K562 (cell line): ENCODE data around the gene NRCAM. TPM values are rescaled to one million over a fixed set of nuclear protein-coding genes. Genes with fewer than 3 reads are reported as not detected.

ENCODE experiments used
- ATAC-seq: fragments of 200-7000 bp; cut with Tn5 transposase; 3 replicates; pipeline ENCODE4 v1.9.1; 2020; ENCODE audit warnings: moderate library complexity
- BruUV-seq: library from RNA; stranded (reverse); fragments of 400-500 nt; replicated peaks from 2 replicates; lab custom pipeline; 2021; lab: Mats Ljungman, UMichigan
- CTCF ChIA-PET: fragments of 300-600 bp; formaldehyde crosslinking; extraction: SDS; loops from one replicate; lab custom pipeline; 2021; ENCODE audit warnings: low intra/inter-chr PET ratio; lab: Yijun Ruan, JAX
- POLR2A ChIA-PET: fragments of 300-600, 350-650 bp; sonication (Branson Sonifier 250); formaldehyde crosslinking; extraction: SDS; loops from one replicate; lab custom pipeline; 2021; ENCODE audit warnings: antibody characterized with exemption, inconsistent platforms; lab: Yijun Ruan, JAX
- DNase-seq, 4 experiments: peaks; one replicate each; pipeline versions ENCODE4 v3.0.0 to v3.0.0-alpha.2; 2011 to 2018; ENCODE audit warnings: low spot score in 3 of 4, mixed read lengths in 3 of 4; ENCODE audit errors: extremely low read depth in 1 of 4
- FAIRE-seq: peaks from 2 replicates; lab custom pipeline; 2011; peaks lifted over from hg19 to GRCh38; lab: Jason Lieb, UNC
- H2AFZ ChIP-seq: 2 replicates; pipeline ENCODE4 v1.6.0; 2011; ENCODE audit warnings: low read depth, low read length, control low read depth, inconsistent platforms
- H3K27ac ChIP-seq: fragments of 200-600 bp; 3 replicates; pipeline ENCODE4 v1.8.0; 2011; ENCODE audit warnings: low read depth, mild to moderate bottlenecking, control low read depth, inconsistent platforms, low read length, moderate library complexity, mixed read lengths; ENCODE audit errors: extremely low read depth
- H3K27me3 ChIP-seq, 2 experiments: fragments of 300-600 bp in 1 of 2; 2 replicates in 1 of 2; 3 replicates in 1 of 2; pipeline versions ENCODE4 v1.6.0 to v1.8.0; 2011; ENCODE audit warnings: inconsistent platforms in 2 of 2, low read length in 2 of 2, mild to moderate bottlenecking in 1 of 2, mixed read lengths in 1 of 2, moderate library complexity in 1 of 2; ENCODE audit not compliant: control insufficient read depth in 2 of 2, insufficient read depth in 2 of 2
- H3K36me3 ChIP-seq: fragments of 300-600 bp; 3 replicates; pipeline ENCODE4 v1.8.0; 2011; ENCODE audit warnings: mild to moderate bottlenecking, low read length, inconsistent platforms; ENCODE audit not compliant: control insufficient read depth, insufficient read depth
- H3K4me1 ChIP-seq, 2 experiments: fragments of 200-600 bp in 1 of 2; replicated peaks in 1 of 2; 2 replicates in 1 of 2; 3 replicates in 1 of 2; pipeline versions ENCODE4 v1.5.1 to v1.8.0; 2011; ENCODE audit warnings: inconsistent platforms in 2 of 2, low read length in 2 of 2, mild to moderate bottlenecking in 1 of 2, mixed read lengths in 1 of 2, moderate library complexity in 1 of 2; ENCODE audit not compliant: control insufficient read depth in 2 of 2, insufficient read depth in 2 of 2
- H3K4me2 ChIP-seq: 2 replicates; pipeline ENCODE4 v1.6.1; 2011; ENCODE audit warnings: low read length, control low read depth, inconsistent platforms, mixed read lengths; ENCODE audit not compliant: insufficient read depth
- H3K4me3 ChIP-seq: fragments of 200-600 bp; sonication (generic), shearing (Covaris generic); 2 replicates; pipeline ENCODE4 v1.5.1; 2016; ENCODE audit warnings: control low read depth, inconsistent platforms
- H3K79me2 ChIP-seq: fragments of 200-600 bp; 3 replicates; pipeline ENCODE4 v1.8.0; 2011; ENCODE audit warnings: low read length, inconsistent platforms; ENCODE audit not compliant: control insufficient read depth, insufficient read depth
- H3K9ac ChIP-seq, 2 experiments: 2 replicates each; pipeline versions ENCODE4 v1.6.0 to v1.6.1; 2011; ENCODE audit warnings: low read depth in 2 of 2, low read length in 2 of 2, control low read depth in 1 of 2, inconsistent platforms in 1 of 2, mild to moderate bottlenecking in 1 of 2, mixed read lengths in 1 of 2; ENCODE audit not compliant: insufficient read depth in 1 of 2
- H3K9me1 ChIP-seq: one replicate; pipeline ENCODE4 v1.6.0; 2011; ENCODE audit warnings: inconsistent platforms, mild to moderate bottlenecking, low read length, moderate library complexity; ENCODE audit not compliant: control insufficient read depth, insufficient read depth
- H3K9me3 ChIP-seq: replicated peaks from 2 replicates; pipeline ENCODE4 v1.5.1; 2011; ENCODE audit warnings: low read depth, low read length, inconsistent platforms; ENCODE audit not compliant: control insufficient read depth, insufficient read depth
- H4K20me1 ChIP-seq: replicated peaks from 2 replicates; pipeline ENCODE4 v1.6.1; 2011; ENCODE audit warnings: low read length, inconsistent platforms, mixed read lengths; ENCODE audit not compliant: control insufficient read depth, insufficient read depth
- ARID3B ChIP-seq: fragments of 250-450 bp; sonication (Bioruptor Pico); IDR thresholded peaks from 2 replicates; pipeline ENCODE4 v1.4.0; 2020; ENCODE audit warnings: borderline replicate concordance
- DPF2 ChIP-seq: fragments of 450-650 bp; IDR thresholded peaks from 2 replicates; pipeline ENCODE4 v1.6.1; 2016
- FOXK1 ChIP-seq: sonication (generic); formaldehyde crosslinking; IDR thresholded peaks from 2 replicates; pipeline ENCODE4 v1.8.0; 2022; ENCODE audit warnings: missing genetic modification reagents, mild to moderate bottlenecking, borderline replicate concordance
- HNRNPUL1 ChIP-seq: fragments of 200-400 bp; formaldehyde crosslinking; IDR thresholded peaks from 2 replicates; pipeline ENCODE4 v1.6.1; 2017; ENCODE audit warnings: low read length
- MTA3 ChIP-seq: fragments of 450-650 bp; formaldehyde crosslinking; IDR thresholded peaks from 2 replicates; pipeline ENCODE4 v1.6.1; 2017; ENCODE audit warnings: mild to moderate bottlenecking, borderline replicate concordance
- NONO ChIP-seq, 2 experiments: fragments of 200-400 bp in 1 of 2; fragments of 450-650 bp in 1 of 2; formaldehyde crosslinking in 1 of 2; IDR thresholded peaks; 2 replicates each; pipeline ENCODE4 v1.6.1; 2017; ENCODE audit warnings: low read depth in 2 of 2, mild to moderate bottlenecking in 2 of 2, moderate library complexity in 2 of 2, low read length in 1 of 2
- RERE ChIP-seq: sonication (generic); formaldehyde crosslinking; IDR thresholded peaks from 2 replicates; pipeline ENCODE4 v1.8.0; 2023; ENCODE audit warnings: missing genetic modification reagents, mild to moderate bottlenecking, borderline replicate concordance
- TFAP4 ChIP-seq: sonication (generic); formaldehyde crosslinking; IDR thresholded peaks from 2 replicates; pipeline ENCODE4 v1.8.0; 2022; ENCODE audit warnings: missing genetic modification reagents, mild to moderate bottlenecking, moderate library complexity, borderline replicate concordance
- YBX1 ChIP-seq: fragments of 450-650 bp; IDR thresholded peaks from 2 replicates; pipeline ENCODE4 v1.7.1; 2016; ENCODE audit warnings: mild to moderate bottlenecking
- ZNF644 ChIP-seq: fragments of 200-800 bp; sonication (Bioruptor generic); IDR thresholded peaks from 2 replicates; pipeline ENCODE4 v1.6.1; 2016; ENCODE audit warnings: low read depth, missing genetic modification characterization, missing compliant biosample characterization
- ZNF740 ChIP-seq, 3 experiments: fragments of 200-800 bp in 1 of 3; sonication (Bioruptor generic) in 1 of 3; sonication (generic) in 1 of 3; formaldehyde crosslinking in 1 of 3; IDR thresholded peaks; 2 replicates each; pipeline versions ENCODE4 v1.6.1 to v1.8.0; 2016 to 2022; ENCODE audit warnings: mild to moderate bottlenecking in 2 of 3, missing compliant biosample characterization in 2 of 3, missing genetic modification characterization in 2 of 3, missing genetic modification reagents in 1 of 3
- WGBS: fragments of 100-300 bp; shearing (Covaris generic); methylation state at CpG from one replicate; pipeline ENCODE4 v1.1.6; 2016; ENCODE audit warnings: low coverage, mixed read lengths; ENCODE audit not compliant: insufficient coverage; ENCODE audit errors: missing lambda C conversion rate; 5-methylcytosine and 5-hydroxymethylcytosine counted together
- in situ Hi-C: fragments of 300-500 bp; cut with MboI; formaldehyde crosslinking; loops from 4 replicates; pipeline ENCODE4 v1.15.0; 2018; ENCODE audit warnings: inconsistent platforms, mixed read lengths
- intact Hi-C: fragments of 100-400 bp; cut with micrococcal nuclease; formaldehyde crosslinking; loops from 2 replicates; pipeline ENCODE4 v1.14.2; 2022
- polyA plus RNA-seq, 8 experiments: library from polyadenylated mRNA; depleted of rRNA in 4 of 8; stranded (reverse) in 5 of 8; unstranded in 3 of 8; fragments of >200 nt; fragmentation: Nextera tagmentation in 2 of 8; fragmentation: Illumina TruSeq in 1 of 8; extraction: Ambion mirVana in 2 of 8; extraction: Trizol in 1 of 8; gene quantifications; 2 replicates each; pipeline versions ENCODE4 v1.2.1 to v1.2.3, GENCODE V29; 2011 to 2014; ENCODE audit warnings: inconsistent platforms in 1 of 8, missing spikeins in 1 of 8
- total RNA-seq, 7 experiments: library from RNA; depleted of rRNA in 6 of 7; stranded (reverse); fragments of >200 nt in 6 of 7; fragmentation: Illumina TruSeq in 2 of 7; extraction: Trizol in 2 of 7; gene quantifications; 2 replicates each; pipeline versions ENCODE4 v1.2.1 to v1.2.3, GENCODE V29; 2011 to 2021; ENCODE audit warnings: low replicate concordance in 1 of 7

NRCAM gene
- total and polyA plus RNA-seq, 9 of the 15 experiments (the other 6 are each of a cell fraction or from before 2014, with no cell fraction given), result 0.03 to 0.54 (median 0.12) TPM; not detected in 1

GRCh38 chr7:108235451-108236061, 220.7 kb downstream of the NRCAM start:
- WGBS, result under 1% methylated on average over 4 of the region's 4 CpGs
- H3K4me2 ChIP-seq, result peak overlapping the region; percentile 66
- no peaks in the 10 kb centered on the region for H4K20me1 ChIP-seq
- no TSS peak for BruUV-seq
- ATAC-seq, result peak; percentile 85
- no peaks in the 10 kb centered on the region for H3K27me3 ChIP-seq
- no peak overlapping the region for H3K4me3 ChIP-seq
- peak overlapping the region in 1 of 2 experiments; percentile 31; a peak in 2 of 4 replicates for H3K9ac ChIP-seq
- H2AFZ ChIP-seq, result peak overlapping the region; percentile 67
- H3K9me3 ChIP-seq, result no peaks in the 10 kb centered on the region
- no peaks in the 10 kb centered on the region for H3K79me2 ChIP-seq
- no peaks in the 10 kb centered on the region for H3K36me3 ChIP-seq
- FAIRE-seq, result peak; percentile 75
- ChIA-PET POLR2A (interaction anchor here (0.5 to 2.8 kb wide), 10 partner anchors 8 to 290 kb away, joined by 3 to 29 read pairs (median 5); partner anchors contain the start of gene PNPLA8), CTCF (no interaction called here)
- in situ Hi-C loops, result no loop called here
- peak overlapping the region; percentile 75 for H3K27ac ChIP-seq
- DNase-seq, result peak in 2 of 4 experiments; percentile 77 to 86
- H3K9me1 ChIP-seq, result no peaks in the 10 kb centered on the region
- intact Hi-C loops, result no loop called here
- peaks cover 8 to 45% of the 10 kb centered on the region in 2 experiments; a peak in 4 of 5 replicates for H3K4me1 ChIP-seq
- TF ChIP-seq ZNF740 (CRISPR knock-in tag; IDR thresholded peaks at IDR 0.05) (no peak), ZNF740 (tag; IDR thresholded peaks at IDR 0.05) (peak in 1 of 2 experiments; percentile 61; a peak in 1 of 4 replicates), NONO (IDR thresholded peaks at IDR 0.05; ENCODE audit: low read depth in 2 of 2, low read length in 1 of 2) (no peak), YBX1 (no peak), RERE (CRISPR knock-in tag) (no peak), DPF2 (peak; percentile 74), FOXK1 (CRISPR knock-in tag) (no peak), TFAP4 (no peak), MTA3 (peak; percentile 74; the same call in 1 of the 2 replicates), ARID3B (CRISPR knock-in tag) (0 out of 2 replicates have a peak, but pooled peaks have one; percentile 20), HNRNPUL1 (no peak), ZNF644 (tag) (0 out of 2 replicates have a peak, but pooled peaks have one; percentile 68)
